OCI-LY1 (cell line): ENCODE measurements around the gene POLR3GL.

Experiments used
- H2AFZ ChIP-seq: fragments of 200-600 bp; sonication (generic), shearing (Covaris generic); 2 replicates; pipeline ENCODE4 v1.6.0; 2014; ENCODE audit warnings: antibody characterized with exemption, mild to moderate bottlenecking, low read length
- H3F3A ChIP-seq: fragments of 200-600 bp; sonication (generic), shearing (Covaris generic); 2 replicates; pipeline ENCODE4 v1.6.0; 2014; ENCODE audit warnings: mild to moderate bottlenecking, antibody characterized with exemption, low read length, moderate library complexity; ENCODE audit not compliant: insufficient read depth
- H3K27ac ChIP-seq: fragments of 200-600 bp; sonication (generic); 2 replicates; pipeline ENCODE4 v1.5.1; 2014; ENCODE audit warnings: low read length, mixed run types, mild to moderate bottlenecking, low read depth; ENCODE audit not compliant: poor library complexity, severe bottlenecking
- H3K27me3 ChIP-seq: fragments of 200-600 bp; sonication (generic); 2 replicates; pipeline ENCODE4 v1.6.0; 2014; ENCODE audit warnings: antibody characterized with exemption, mild to moderate bottlenecking, low read length, moderate library complexity; ENCODE audit not compliant: insufficient read depth
- H3K36me3 ChIP-seq: fragments of 200-600 bp; sonication (generic); 2 replicates; pipeline ENCODE4 v1.6.1; 2014; ENCODE audit warnings: mild to moderate bottlenecking, antibody characterized with exemption, low read length, moderate library complexity, mixed read lengths; ENCODE audit not compliant: insufficient read depth
- H3K4me1 ChIP-seq: fragments of 200-600 bp; sonication (generic); 2 replicates; pipeline ENCODE4 v1.5.1; 2014; ENCODE audit warnings: mild to moderate bottlenecking, low read length, moderate library complexity; ENCODE audit not compliant: insufficient read depth, severe bottlenecking
- H3K4me2 ChIP-seq: fragments of 200-600 bp; sonication (generic), shearing (Covaris generic); 2 replicates; pipeline ENCODE4 v1.6.1; 2014; ENCODE audit warnings: low read length
- H3K4me3 ChIP-seq: fragments of 200-600 bp; sonication (generic); 2 replicates; pipeline ENCODE4 v1.5.1; 2014; ENCODE audit warnings: low read length, low read depth, mild to moderate bottlenecking, mixed read lengths; ENCODE audit not compliant: poor library complexity, severe bottlenecking
- H3K79me2 ChIP-seq: fragments of 200-600 bp; shearing (Covaris generic); 2 replicates; pipeline ENCODE4 v1.6.1; 2016; ENCODE audit warnings: mixed run types, low read length, mixed read lengths; ENCODE audit not compliant: insufficient read depth
- H3K9ac ChIP-seq: fragments of 200-600 bp; sonication (generic), shearing (Covaris generic); 2 replicates; pipeline ENCODE4 v1.6.1; 2014; ENCODE audit warnings: mild to moderate bottlenecking, low read length, mixed read lengths
- H3K9me2 ChIP-seq: fragments of 200-600 bp; sonication (generic), shearing (Covaris generic); 2 replicates; pipeline ENCODE4 v1.6.1; 2014; ENCODE audit warnings: low read depth, mild to moderate bottlenecking, low read length, mixed read lengths
- H3K9me3 ChIP-seq: fragments of 200-600 bp; shearing (Covaris generic); 2 replicates; pipeline ENCODE4 v1.6.1; 2014; ENCODE audit warnings: low read length, mixed read lengths
- H4K20me1 ChIP-seq: fragments of 200-600 bp; sonication (generic), shearing (Covaris generic); 2 replicates; pipeline ENCODE4 v1.6.0; 2016; ENCODE audit warnings: mild to moderate bottlenecking, low read length; ENCODE audit not compliant: insufficient read depth
- EZH2 ChIP-seq: fragments of 200-600 bp; sonication (generic), shearing (Covaris generic); IDR thresholded peaks from 2 replicates; pipeline ENCODE4 v1.8.0; 2017; ENCODE audit warnings: borderline replicate concordance, mixed run types, mild to moderate bottlenecking, antibody characterized with exemption, low read length, moderate library complexity, mixed read lengths
- TF ChIP-seq, protein P1 (sequence below): fragments of 200-600 bp; sonication (generic), shearing (Covaris generic); IDR thresholded peaks from 2 replicates; pipeline ENCODE4 v1.5.1; 2017; ENCODE audit warnings: mild to moderate bottlenecking, antibody characterized with exemption, low read length, moderate library complexity, mixed read lengths

POLR3GL gene

GRCh38 chr1:145982010-145982723 lies 17.7 kb downstream of the POLR3GL start:
- no peak overlapping the region for H2AFZ ChIP-seq
- peaks cover 11% of the 10 kb centered on the region for H3F3A ChIP-seq
- no peak overlapping the region for H3K4me2 ChIP-seq
- H3K27ac ChIP-seq, result peak overlapping the region; percentile 96
- H3K79me2 ChIP-seq, result no peaks in the 10 kb centered on the region
- H3K4me1 ChIP-seq, result peaks cover 74% of the 10 kb centered on the region
- H3K9me2 ChIP-seq, result no peaks in the 10 kb centered on the region
- no peak overlapping the region for H3K4me3 ChIP-seq
- no peaks in the 10 kb centered on the region for H3K27me3 ChIP-seq
- no peak for TF ChIP-seq EZH2
- TF ChIP-seq, protein P1, sequence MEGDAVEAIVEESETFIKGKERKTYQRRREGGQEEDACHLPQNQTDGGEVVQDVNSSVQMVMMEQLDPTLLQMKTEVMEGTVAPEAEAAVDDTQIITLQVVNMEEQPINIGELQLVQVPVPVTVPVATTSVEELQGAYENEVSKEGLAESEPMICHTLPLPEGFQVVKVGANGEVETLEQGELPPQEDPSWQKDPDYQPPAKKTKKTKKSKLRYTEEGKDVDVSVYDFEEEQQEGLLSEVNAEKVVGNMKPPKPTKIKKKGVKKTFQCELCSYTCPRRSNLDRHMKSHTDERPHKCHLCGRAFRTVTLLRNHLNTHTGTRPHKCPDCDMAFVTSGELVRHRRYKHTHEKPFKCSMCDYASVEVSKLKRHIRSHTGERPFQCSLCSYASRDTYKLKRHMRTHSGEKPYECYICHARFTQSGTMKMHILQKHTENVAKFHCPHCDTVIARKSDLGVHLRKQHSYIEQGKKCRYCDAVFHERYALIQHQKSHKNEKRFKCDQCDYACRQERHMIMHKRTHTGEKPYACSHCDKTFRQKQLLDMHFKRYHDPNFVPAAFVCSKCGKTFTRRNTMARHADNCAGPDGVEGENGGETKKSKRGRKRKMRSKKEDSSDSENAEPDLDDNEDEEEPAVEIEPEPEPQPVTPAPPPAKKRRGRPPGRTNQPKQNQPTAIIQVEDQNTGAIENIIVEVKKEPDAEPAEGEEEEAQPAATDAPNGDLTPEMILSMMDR, result no peak
- no peaks in the 10 kb centered on the region for H3K9me3 ChIP-seq
- peaks cover 5% of the 10 kb centered on the region; the same call in 1 of the 2 replicates for H3K36me3 ChIP-seq
- no peak overlapping the region for H3K9ac ChIP-seq
- no peaks in the 10 kb centered on the region for H4K20me1 ChIP-seq

DNA sequence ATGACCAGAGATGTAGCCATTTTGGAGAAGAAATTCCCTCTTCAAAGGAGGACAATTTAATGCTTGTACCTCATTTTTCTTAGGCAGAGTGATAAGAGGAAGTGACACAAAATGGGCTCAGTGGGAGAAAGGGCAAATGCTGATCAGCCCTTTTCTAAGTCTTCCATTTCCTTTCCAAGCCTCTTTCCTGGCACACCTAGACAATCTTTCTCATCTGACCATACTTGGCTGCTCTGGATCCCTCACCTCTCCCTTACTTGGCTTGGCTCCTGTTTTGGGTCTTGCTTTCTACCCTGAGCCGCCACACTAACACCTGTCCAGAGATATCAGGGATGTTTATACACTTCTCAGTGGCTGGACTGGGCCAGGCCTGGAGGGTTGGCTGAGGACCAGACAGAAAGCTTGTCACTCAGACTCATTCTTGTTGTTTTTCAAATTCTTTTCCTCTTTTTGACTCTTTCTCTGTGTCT lies 18.8 kb downstream of the POLR3GL start:
- no peaks in the 10 kb centered on the region for H3K79me2 ChIP-seq
- peak overlapping the region; percentile 96 for H3K27ac ChIP-seq
- peaks cover 67% of the 10 kb centered on the region for H3K4me1 ChIP-seq
- no peaks in the 10 kb centered on the region for H3K9me2 ChIP-seq
- H3K27me3 ChIP-seq, result no peaks in the 10 kb centered on the region
- peak overlapping the region; percentile 10; the same call in 1 of the 2 replicates for H3K9ac ChIP-seq
- no peak overlapping the region for H3K4me3 ChIP-seq
- no peaks in the 10 kb centered on the region for H4K20me1 ChIP-seq
- H2AFZ ChIP-seq, result no peak overlapping the region
- H3K36me3 ChIP-seq, result peaks cover 5% of the 10 kb centered on the region; the same call in 1 of the 2 replicates
- TF ChIP-seq, protein P1, result no peak
- no peak for TF ChIP-seq EZH2
- H3K9me3 ChIP-seq, result no peaks in the 10 kb centered on the region
- no peak overlapping the region; the same call in 1 of the 2 replicates for H3K4me2 ChIP-seq
- peaks cover 11% of the 10 kb centered on the region for H3F3A ChIP-seq

DNA sequence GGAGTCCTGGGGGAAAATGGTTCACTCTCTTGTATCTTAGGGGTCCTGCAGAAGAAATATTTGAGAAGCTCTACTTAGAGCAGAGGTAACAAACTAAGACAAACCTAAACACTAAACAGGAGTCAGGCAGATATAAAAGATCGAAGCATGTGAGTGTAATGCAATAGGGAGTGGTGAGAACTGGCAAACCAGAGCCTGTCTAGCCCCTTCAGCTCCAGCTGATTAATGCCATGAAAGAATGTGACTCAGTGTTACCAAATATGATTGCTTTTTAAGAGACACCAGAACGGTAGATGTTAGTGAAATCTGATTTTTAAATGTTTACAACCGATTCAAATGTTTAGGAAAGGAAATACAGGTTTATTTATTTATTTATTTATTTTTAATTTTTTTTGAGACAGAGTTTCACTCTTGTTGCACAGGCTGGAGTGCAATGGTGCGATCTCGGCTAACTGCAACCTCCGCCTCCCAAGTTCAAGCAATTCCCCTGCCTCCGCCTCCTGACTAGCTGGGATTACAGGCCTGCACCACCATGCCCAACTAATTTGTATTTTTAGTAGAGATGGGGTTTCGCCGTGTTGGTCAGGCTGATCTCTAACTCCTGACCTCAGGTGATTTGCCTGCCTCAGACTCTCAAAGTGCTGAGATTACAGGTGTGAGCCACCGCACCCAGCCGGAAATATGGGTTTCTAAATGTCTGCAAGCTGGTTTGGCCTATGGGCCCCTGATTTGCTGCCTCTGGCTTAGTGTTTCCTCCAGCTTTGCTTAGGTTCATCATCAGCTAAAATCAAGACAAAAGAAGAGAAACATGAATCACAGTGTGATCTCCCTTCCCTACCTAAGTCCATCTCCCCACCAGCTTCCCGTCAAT lies 19.7 kb downstream of the POLR3GL start:
- H4K20me1 ChIP-seq, result no peaks in the 10 kb centered on the region
- H3K9ac ChIP-seq, result no peak overlapping the region; the same call in 1 of the 2 replicates
- no peak overlapping the region for H3K4me3 ChIP-seq
- H3K27me3 ChIP-seq, result no peaks in the 10 kb centered on the region
- no peaks in the 10 kb centered on the region for H3K79me2 ChIP-seq
- no peak overlapping the region for H2AFZ ChIP-seq
- no peaks in the 10 kb centered on the region for H3K9me2 ChIP-seq
- H3K9me3 ChIP-seq, result no peaks in the 10 kb centered on the region
- peak overlapping the region; percentile 96 for H3K27ac ChIP-seq
- peak overlapping the region; percentile 15; the same call in 1 of the 2 replicates for H3K4me2 ChIP-seq
- H3F3A ChIP-seq, result peaks cover 11% of the 10 kb centered on the region
- TF ChIP-seq, protein P1, result no peak
- no peak for TF ChIP-seq EZH2
- no peaks in the 10 kb centered on the region for H3K36me3 ChIP-seq
- peaks cover 66% of the 10 kb centered on the region for H3K4me1 ChIP-seq
